HTR-8/SVneo (cell line): Measurements from ENCODE around the gene NKIRAS1.
"Not testable (repeated sequence)": the region's sequence is repeated elsewhere in the genome, so short reads cannot be mapped to it uniquely, and the experiment has no call there.

Experiments used
- DNase-seq: peaks from one replicate; pipeline ENCODE4 v3.0.0; 2011; ENCODE audit warnings: low spot score, mixed read lengths; ENCODE audit not compliant: insufficient read length
- FAIRE-seq: peaks from 2 replicates; lab custom pipeline; 2011; peaks lifted over from hg19 to GRCh38; lab: Jason Lieb, UNC

NKIRAS1 gene

GRCh38 chr3:23874359-23875112 is 42.3 kb downstream of the NKIRAS1 start:
- FAIRE-seq: no peak

GRCh38 chr3:23873941-23874340 is 42.8 kb downstream of the NKIRAS1 start:
- no peak for FAIRE-seq
- no peak for DNase-seq

More at GRCh38 chr3:23874359-23875112, 42.3 kb downstream of the NKIRAS1 start:
- DNase-seq: no peak

DNA sequence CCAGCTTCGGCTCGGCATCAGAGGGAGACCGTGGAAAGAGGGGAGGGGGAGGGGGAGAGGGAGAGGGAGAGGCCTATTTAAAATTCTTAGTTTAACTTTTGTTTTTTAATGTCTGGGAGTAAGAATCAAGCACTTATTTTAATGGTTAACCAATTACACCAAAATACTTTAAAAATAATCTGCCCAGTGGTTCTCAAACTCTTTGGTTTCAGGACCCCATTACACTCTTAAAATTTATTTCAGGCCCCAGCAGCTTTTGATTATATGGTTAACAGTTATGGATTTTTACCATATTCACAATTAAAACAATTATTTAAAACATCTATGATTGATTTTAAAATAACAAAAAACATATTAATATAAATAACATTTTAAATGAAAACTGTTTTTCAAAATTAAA is 44.5 kb downstream of the NKIRAS1 start:
- DNase-seq (no peak), FAIRE-seq (no peak)

DNA sequence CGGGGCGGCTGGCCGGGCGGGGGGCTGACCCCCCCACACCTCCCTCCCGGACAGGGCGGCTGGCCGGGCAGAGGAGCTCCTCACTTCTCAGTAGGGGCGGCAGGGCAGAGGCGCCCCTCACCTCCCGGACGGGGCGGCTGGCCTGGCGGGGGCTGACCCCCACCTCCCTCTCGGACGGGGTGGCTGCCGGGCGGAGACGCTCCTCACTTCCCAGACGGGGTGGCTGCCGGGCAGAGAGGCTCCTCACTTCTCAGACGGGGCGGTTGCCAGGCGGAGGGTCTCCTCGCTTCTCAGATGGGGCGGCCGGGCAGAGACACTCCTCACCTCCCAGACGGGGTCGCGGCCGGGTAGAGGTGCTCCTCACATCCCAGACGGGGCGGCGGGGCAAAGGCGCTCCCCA is 45.4 kb downstream of the NKIRAS1 start:
- DNase-seq, FAIRE-seq: not testable (repeated sequence)

DNA sequence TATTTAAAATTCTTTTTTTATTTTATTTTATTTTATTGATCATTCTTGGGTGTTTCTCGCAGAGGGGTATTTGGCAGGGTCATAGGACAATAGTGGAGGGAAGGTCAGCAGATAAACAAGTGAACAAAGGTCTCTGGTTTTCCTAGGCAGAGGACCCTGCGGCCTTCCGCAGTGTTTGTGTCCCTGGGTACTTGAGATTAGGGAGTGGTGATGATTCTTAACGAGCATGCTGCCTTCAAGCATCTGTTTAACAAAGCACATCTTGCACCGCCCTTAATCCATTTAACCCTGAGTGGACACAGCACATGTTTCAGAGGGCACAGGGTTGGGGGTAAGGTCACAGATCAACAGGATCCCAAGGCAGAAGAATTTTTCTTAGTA is 46.1 kb downstream of the NKIRAS1 start:
- FAIRE-seq, DNase-seq: not testable (repeated sequence)

DNA sequence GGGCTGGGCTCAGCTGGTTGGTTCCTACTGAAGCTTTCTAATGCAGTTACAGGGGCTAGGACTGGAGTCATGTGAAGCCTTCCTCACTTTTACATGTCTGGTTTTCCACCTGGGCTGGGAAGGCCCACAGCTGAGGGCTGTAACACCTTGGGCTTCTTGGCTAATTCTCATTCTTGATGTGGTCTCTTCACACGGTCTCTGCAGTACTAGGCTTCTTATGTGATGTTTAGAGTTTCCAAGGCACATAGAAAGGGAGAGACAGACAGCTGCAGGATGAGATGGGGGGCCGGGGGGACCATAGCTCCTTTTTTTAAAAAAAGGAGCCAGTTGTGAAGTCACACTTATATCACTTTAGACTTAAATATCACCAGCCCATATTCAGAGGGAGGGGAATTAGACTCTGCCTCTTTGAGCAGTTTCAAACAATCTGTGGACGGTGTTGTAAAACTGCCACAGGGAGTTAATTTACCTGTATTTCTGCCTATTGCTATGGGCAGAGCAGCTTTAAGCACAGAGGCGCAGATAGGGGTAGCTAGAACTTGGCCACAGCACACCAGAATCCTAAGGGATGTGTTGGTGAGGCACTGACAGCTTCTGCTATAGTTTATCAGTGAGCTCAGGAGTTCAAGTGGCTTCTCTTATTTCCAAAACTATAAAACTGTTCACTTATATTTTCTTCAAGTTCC is 46.7 kb downstream of the NKIRAS1 start:
- DNase-seq (no peak), FAIRE-seq (no peak)

GRCh38 chr3:23867838-23868237 is 49.0 kb downstream of the NKIRAS1 start:
- no peak for FAIRE-seq
- no peak for DNase-seq

- FAIRE-seq: no peak
- no peak for DNase-seq
Observed at GRCh38 chr3:23867400-23867799, 49.4 kb downstream of the NKIRAS1 start.

DNA sequence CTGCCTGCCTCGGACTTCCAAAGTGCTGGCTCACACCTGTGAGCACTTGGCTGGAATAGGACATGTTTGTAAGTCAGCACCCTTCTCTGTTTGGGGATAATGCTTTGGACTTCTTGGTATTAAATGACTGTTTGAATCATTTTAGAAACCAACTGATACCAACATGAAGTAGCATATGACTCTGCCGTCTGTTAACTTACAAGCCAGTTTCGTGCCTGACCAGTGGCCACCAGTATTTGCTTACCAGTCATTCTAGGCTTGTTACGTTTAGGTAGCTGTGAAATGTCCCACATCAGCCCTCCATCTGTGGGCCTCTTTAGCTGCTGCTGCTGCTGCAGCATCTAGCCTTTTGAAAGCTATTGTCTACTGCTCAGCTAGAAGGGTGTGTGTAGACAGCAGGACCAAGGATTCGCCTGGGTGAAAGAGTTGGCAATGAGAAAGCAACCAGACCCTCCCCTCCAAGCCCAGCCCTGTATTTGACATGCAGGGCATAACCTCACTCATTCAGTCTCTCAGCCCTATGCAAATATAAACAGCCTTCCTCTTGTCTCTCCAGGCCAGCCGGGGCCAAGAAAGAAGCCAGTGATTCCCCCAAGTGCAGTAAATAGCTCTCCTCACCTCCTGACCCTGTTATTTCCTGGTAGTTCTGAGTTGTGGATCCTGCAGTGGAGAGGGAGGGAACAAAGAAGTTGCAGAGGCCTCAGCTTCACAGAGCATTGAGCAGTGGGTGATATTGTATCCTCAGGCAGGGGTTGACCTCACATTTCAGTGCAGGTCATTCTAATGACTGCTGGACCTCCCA is 51.0 kb downstream of the NKIRAS1 start:
- FAIRE-seq: no peak
- peak; percentile 56 for DNase-seq

DNA sequence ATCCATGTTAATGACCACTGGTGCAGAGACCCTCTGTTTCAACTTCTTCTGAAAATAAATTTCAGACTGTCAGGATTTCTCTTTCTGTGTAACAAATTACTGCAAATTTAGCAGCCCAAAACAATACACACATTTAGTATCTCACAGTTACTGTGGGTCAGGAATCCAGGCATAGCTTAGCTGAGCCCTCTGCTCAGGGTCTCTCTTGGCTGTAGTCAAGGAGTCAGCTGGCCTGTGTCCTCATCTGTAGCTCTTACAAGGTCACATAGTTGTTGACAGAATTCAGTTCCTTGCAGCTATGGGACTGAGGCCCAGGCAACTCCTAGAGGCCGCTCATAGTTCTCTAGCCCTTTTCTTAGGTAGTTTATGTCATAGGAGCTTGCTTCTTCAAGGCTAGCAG is 51.9 kb downstream of the NKIRAS1 start:
- no peak for FAIRE-seq

DNA sequence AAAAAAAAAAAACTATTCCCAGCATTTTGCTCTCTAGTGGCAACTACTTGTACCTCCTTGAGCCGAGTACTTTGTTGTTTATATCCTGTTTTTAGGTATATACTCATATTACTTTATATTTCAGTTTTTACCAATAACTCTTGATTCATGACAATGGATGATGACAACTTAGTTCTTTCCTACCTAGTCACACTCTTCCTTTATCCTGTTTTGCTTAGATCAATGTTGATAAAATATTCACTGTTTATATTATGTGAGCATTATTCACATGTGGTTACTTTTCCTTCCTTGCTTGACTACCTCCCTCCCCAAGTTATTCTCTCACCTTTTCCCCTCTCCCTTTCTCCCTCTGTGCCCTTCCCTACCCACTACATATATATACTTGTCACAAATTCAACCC is 53.7 kb downstream of the NKIRAS1 start:
- DNase-seq: no peak
- no peak for FAIRE-seq

More for the DNA sequence above, 51.9 kb downstream of the NKIRAS1 start:
- DNase-seq: no peak

DNA sequence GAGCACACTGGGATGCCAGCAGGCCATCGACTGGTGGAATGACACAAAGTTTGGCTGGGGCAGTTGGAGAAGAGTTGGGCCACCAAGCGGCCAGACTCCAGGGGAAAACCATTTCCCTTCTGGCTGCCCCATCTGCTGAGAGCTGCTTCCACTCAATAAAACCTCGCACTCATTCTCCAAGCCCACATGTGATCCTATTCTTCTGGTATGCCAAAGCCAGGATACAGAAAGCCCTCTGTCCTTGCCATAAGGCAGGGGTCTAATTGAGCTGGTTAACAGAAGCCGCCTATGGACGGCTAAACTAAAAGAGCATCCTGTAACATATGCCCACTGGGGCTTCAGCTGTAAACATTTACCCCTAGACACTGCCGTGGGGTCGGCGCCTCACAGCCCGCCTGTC is 55.1 kb downstream of the NKIRAS1 start:
- no peak for DNase-seq
- FAIRE-seq: no peak

DNA sequence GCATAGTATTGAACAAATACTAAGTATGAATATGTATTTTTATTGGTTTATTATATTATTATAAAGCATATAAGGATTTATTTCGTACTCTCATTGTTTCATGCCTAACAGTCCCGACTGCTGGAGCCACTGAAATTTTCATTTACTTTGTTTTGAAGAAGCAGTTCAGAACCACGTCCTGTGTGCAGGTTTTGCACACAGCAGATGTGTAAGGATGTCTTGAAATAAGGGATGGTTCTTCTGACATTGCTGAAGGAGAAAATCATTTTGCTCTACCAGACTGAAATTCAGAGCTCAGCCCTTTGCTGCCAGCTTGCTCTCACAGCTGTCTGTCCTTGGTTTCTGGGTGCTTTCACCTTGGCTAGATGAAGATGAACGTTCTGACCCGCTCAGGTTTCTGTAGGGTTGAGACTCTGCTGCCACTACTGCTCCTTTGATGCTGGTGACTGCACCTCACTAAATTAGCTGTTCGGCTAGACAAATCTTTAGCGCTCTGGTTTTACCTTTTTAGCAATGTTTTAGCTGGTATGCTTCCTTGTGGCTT is 56.9 kb downstream of the NKIRAS1 start:
- FAIRE-seq (no peak), DNase-seq (no peak)

DNA sequence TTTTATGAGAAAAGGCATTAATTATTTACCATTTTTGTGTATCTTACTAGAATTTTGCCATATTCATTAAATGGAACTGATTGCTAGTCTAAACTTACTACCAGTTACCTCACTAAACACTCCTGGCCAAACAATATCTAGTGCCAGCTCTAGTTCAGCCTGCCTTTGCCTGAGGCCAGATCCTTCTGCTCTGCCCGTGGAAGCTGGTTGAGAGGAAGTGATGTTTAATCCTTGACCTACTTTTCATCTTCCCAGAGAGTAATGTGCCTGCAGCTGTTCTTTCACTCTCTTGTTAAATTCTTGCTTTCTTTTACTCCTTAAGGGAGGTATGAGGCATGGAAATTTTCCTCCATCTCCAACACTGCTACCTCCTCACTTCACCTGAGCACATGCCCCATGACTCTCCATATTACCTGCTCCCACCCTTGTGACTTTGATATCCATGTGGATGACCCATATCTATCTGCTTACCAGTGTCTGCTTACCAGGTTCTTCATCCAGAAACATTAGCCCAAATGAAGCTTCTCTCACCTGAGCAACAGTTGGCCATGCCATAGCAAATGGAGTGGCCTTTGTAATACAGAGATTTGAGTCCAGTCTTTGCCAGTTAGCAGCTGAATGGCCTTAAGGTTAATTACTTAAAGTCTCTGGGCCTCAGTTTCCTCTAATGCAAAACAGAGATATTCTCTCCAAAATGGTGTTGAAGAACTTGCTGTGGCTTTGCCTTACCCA is 57.6 kb downstream of the NKIRAS1 start:
- peak; percentile 34 for DNase-seq
- FAIRE-seq: no peak

GRCh38 chr3:23856286-23856685 is 60.5 kb downstream of the NKIRAS1 start:
- DNase-seq (no peak), FAIRE-seq (no peak)

DNA sequence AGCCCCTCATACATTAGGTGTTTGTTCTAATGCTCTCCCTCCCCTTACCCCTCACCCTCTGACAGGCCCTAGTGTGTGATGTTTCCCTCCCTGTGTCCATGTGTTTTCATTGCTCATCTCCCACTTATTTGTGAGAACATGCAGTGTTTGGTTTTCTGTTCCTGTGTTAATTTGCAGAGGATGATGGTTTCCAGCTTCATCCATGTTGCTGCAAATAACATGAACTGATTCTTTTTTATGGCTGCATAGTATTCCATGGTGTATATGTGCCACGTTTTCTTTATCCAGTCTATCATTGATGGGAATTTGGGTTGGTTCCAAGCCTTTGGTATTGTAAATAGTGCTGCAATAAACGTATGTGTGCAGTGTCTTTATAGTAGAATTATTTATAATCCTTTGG is 67.3 kb downstream of the NKIRAS1 start:
- DNase-seq, FAIRE-seq: not testable (repeated sequence)

- FAIRE-seq (no peak), DNase-seq (no peak)
Observed at GRCh38 chr3:23845326-23846216, 71.2 kb downstream of the NKIRAS1 start.

DNA sequence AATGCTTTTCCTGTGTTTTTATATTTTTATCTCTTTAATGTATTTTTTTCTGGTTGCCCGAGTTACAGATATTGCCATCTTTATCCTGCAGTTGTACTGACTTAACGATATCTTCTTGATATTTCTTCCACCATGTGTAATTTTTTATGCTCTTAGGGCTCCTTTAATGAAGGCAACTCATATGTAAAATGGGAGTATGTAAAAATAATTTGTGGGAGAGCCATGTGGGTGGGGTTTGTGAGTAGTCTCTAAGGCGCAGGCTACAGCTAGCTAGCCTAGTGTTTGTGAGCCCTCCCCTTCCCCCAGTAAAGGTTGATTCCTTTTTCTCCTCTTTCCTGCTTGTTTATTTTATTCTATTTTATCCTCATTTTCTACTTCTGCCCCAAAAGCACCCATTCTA is 72.9 kb downstream of the NKIRAS1 start:
- FAIRE-seq: no peak

More for the DNA sequence above, 72.9 kb downstream of the NKIRAS1 start:
- no peak for DNase-seq
